ENCODE measurements around the gene PCBP3.

PCBP3 gene

GRCh38 chr21:45779226-45779625, 135.7 kb downstream of the PCBP3 start:
- Mint-ChIP-seq H3K4me1 (no peaks in the 10 kb centered on the region), H3K9me3 (peaks cover 7 to 18% of the 10 kb centered on the region in 2 donors), H3K27ac (no peak overlapping the region), H3K4me3 (no peak overlapping the region), H3K27me3 (peaks cover 15% of the 10 kb centered on the region)
- ATAC-seq (no peak), DNase-seq (no peak)

- Mint-ChIP-seq H3K27ac (no peak overlapping the region), H3K27me3 (peaks cover 15% of the 10 kb centered on the region), H3K9me3 (peaks cover 7 to 18% of the 10 kb centered on the region in 2 donors), H3K4me1 (no peaks in the 10 kb centered on the region), H3K4me3 (no peak overlapping the region)
- DNase-seq (no peak), ATAC-seq (no peak)
Measured at GRCh38 chr21:45780647-45781046, 137.1 kb downstream of the PCBP3 start.

DNA sequence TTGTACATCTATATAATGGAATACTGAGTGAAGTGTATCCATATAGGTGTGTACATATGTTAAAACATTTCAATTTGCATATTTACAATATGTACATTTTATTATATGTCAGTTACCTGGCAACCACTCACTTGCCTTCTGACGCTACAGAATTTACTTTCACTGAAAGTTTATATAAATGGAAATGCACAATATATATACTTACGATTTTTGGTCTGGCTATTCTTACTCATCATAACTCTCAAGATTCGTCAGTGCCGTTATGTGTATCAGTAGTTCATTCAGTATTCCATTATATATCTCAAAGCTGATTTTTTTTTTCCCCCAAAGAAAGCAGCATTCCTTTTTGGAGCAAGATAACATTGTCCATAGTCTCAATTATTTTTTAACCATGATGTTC, 138.2 kb downstream of the PCBP3 start:
- ATAC-seq (no peak), DNase-seq (no peak)
- H3K9me3 Mint-ChIP-seq: peaks cover 7 to 15% of the 10 kb centered on the region in 2 donors
- no peaks in the 10 kb centered on the region for H3K4me1 Mint-ChIP-seq
- H3K27ac Mint-ChIP-seq: no peak overlapping the region
- H3K27me3 Mint-ChIP-seq: peaks cover 11% of the 10 kb centered on the region
- no peak overlapping the region for H3K4me3 Mint-ChIP-seq

DNA sequence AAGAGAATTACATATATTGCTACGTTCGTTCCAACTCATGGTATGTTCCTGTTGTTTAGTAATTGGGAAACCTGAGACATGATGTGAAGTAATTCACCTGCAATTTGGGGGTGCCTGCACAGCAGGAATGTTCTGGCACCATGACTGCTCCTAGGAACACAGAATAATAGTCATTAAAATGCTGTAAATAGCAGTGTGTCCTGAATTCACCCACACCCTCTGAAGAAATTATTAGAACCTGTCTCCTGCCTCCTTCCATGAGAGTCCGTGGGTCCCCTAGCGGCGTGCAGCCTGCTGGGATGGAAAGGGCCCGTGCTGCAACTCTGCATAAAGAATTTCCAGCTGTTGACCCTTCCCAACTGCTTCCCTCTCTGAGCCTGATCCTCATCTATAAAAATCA, 143.1 kb downstream of the PCBP3 start:
- no peak for ATAC-seq
- Mint-ChIP-seq H3K4me1 (no peaks in the 10 kb centered on the region), H3K27me3 (no peaks in the 10 kb centered on the region), H3K9me3 (no peaks in the 10 kb centered on the region), H3K4me3 (no peak overlapping the region), H3K27ac (no peak overlapping the region)
- DNase-seq: no peak

- H3K9me3 Mint-ChIP-seq: no peaks in the 10 kb centered on the region
- no peak for DNase-seq
- no peak for ATAC-seq
- H3K4me1 Mint-ChIP-seq: no peaks in the 10 kb centered on the region
- no peak overlapping the region for H3K27ac Mint-ChIP-seq
- H3K27me3 Mint-ChIP-seq: no peaks in the 10 kb centered on the region
- no peak overlapping the region for H3K4me3 Mint-ChIP-seq
Measured at GRCh38 chr21:45787371-45787770, 143.8 kb downstream of the PCBP3 start.

DNA sequence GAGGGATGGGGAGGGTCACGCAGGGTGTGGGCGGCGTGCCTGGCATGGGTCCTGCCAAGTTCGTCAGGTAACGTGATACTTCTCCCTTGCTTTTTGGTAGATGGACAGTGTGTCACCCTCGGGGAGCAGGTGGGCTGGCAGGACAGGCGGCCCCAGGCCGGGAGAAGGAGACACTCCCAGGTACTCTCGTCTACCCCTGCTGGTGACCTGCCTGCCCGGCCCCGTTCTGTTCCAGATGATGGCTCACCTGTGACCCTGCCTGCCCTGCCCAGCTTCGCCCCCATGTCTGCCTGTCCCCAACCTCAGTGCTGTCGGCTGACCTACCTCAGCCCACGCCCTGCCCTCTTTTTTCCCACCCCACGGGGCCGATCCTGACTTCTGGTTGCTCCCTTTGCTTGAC, 144.7 kb downstream of the PCBP3 start:
- Mint-ChIP-seq H3K9me3 (no peaks in the 10 kb centered on the region), H3K4me1 (no peaks in the 10 kb centered on the region), H3K27ac (no peak overlapping the region), H3K4me3 (no peak overlapping the region), H3K27me3 (no peaks in the 10 kb centered on the region)
- DNase-seq (no peak), ATAC-seq (no peak)

- Mint-ChIP-seq H3K27ac (no peak overlapping the region), H3K4me1 (no peaks in the 10 kb centered on the region), H3K27me3 (no peaks in the 10 kb centered on the region), H3K9me3 (no peaks in the 10 kb centered on the region), H3K4me3 (no peak overlapping the region)
- DNase-seq: no peak
- ATAC-seq: no peak
Measured at GRCh38 chr21:45788637-45789506, 145.3 kb downstream of the PCBP3 start.

GRCh38 chr21:45790427-45790826, 146.9 kb downstream of the PCBP3 start:
- DNase-seq (no peak), ATAC-seq (no peak)
- Mint-ChIP-seq H3K9me3 (no peaks in the 10 kb centered on the region), H3K27me3 (no peaks in the 10 kb centered on the region), H3K4me1 (no peaks in the 10 kb centered on the region), H3K4me3 (no peak overlapping the region), H3K27ac (peak overlapping the region in 1 of 2 donors; percentile 78)

DNA sequence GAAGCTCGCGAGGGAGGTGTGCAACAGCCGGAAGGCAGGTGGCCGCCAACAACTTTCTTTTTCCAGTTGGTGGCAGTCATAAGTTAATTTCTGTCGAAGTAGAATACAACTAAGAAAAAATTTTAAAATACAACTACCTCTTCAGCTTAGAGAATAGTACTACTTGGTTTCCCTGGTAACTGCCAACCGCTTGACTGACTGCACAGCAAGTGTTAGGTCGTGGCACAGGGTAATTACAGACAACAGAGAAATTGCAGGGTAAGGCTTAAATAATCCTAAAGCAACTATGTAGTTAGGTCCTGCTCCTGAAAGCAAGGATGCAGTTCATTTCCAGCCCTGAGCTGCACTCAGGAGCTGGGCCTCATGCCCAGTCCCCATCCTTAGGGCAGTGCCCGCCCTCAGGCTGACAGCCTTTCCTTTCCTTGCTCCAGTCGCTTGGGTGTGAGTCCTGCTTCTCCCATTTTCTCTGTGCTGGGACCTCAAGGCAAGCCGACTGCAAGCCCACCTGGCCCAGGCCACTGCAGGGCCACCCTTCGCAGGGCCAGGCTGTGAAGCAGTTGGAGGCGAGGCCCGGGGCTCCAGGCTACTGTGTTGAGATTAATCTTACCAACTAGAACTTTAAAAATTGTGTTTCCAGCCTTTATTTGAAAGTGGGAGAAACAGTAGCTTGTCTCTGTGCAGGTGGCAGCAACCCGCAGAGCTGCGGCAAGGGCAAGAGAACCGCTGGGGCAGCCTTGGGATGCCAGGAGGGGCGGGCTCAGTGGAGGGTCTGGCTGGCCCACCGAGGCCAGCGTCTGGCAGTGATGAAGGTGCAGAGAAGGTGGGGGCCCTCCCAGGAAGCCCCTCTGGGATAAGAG, 148.3 kb downstream of the PCBP3 start:
- no peaks in the 10 kb centered on the region for H3K27me3 Mint-ChIP-seq
- peak overlapping the region in 1 of 2 donors; percentile 13 for H3K27ac Mint-ChIP-seq
- H3K4me1 Mint-ChIP-seq: no peaks in the 10 kb centered on the region
- DNase-seq: no peak
- no peaks in the 10 kb centered on the region for H3K9me3 Mint-ChIP-seq
- no peak overlapping the region for H3K4me3 Mint-ChIP-seq
- no peak for ATAC-seq

- Mint-ChIP-seq H3K4me3 (no peak overlapping the region), H3K9me3 (no peaks in the 10 kb centered on the region), H3K27ac (no peak overlapping the region), H3K27me3 (no peaks in the 10 kb centered on the region), H3K4me1 (no peaks in the 10 kb centered on the region)
- no peak for ATAC-seq
- DNase-seq: no peak
Measured at GRCh38 chr21:45792682-45793383, 149.3 kb downstream of the PCBP3 start.

- Mint-ChIP-seq H3K27ac (no peak overlapping the region), H3K9me3 (no peaks in the 10 kb centered on the region), H3K4me1 (no peaks in the 10 kb centered on the region), H3K4me3 (no peak overlapping the region), H3K27me3 (no peaks in the 10 kb centered on the region)
- no peak for DNase-seq
- ATAC-seq: no peak
Measured at GRCh38 chr21:45794027-45794426, 150.5 kb downstream of the PCBP3 start.

GRCh38 chr21:45796003-45796402, 152.5 kb downstream of the PCBP3 start:
- Mint-ChIP-seq H3K27me3 (no peaks in the 10 kb centered on the region), H3K4me1 (no peaks in the 10 kb centered on the region), H3K9me3 (no peaks in the 10 kb centered on the region), H3K27ac (no peak overlapping the region), H3K4me3 (no peak overlapping the region)
- DNase-seq (no peak), ATAC-seq (no peak)

- Mint-ChIP-seq H3K27ac (no peak overlapping the region), H3K27me3 (no peaks in the 10 kb centered on the region), H3K9me3 (no peaks in the 10 kb centered on the region), H3K4me3 (no peak overlapping the region), H3K4me1 (no peaks in the 10 kb centered on the region)
- no peak for DNase-seq
- no peak for ATAC-seq
Measured at GRCh38 chr21:45797338-45797737, 153.8 kb downstream of the PCBP3 start.

DNA sequence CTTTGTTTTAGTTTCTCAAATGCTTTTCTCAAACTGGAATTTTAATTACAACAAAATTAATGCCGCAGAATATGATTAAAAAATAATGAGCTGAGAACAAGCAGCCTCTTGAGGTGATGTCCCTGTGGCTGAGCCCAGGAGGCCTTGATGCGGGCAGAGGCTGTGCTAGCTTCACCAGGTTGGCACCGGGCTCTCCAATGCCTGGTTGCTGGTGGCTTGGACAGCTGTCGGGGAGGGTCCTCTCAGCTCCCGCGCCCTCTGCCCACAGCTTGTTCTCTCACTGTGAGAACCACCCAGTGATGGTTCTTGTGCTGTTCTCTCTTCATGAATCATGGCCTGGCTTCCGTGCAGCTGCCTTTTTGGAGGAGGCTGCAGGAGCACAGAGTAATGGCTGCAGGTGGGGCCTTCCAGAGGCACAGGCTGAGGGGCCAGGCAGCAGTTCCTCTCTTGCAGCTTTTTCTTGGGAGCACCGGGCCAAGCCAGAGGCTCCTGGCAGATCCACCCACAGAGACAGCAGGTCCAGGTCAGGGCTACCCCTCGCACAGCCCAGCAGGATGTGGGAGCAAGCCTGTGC, 156.3 kb downstream of the PCBP3 start:
- H3K27ac Mint-ChIP-seq: no peak overlapping the region
- H3K27me3 Mint-ChIP-seq: no peaks in the 10 kb centered on the region
- ATAC-seq (no peak), DNase-seq (no peak)
- H3K4me3 Mint-ChIP-seq: no peak overlapping the region
- no peaks in the 10 kb centered on the region for H3K9me3 Mint-ChIP-seq
- no peaks in the 10 kb centered on the region for H3K4me1 Mint-ChIP-seq

DNA sequence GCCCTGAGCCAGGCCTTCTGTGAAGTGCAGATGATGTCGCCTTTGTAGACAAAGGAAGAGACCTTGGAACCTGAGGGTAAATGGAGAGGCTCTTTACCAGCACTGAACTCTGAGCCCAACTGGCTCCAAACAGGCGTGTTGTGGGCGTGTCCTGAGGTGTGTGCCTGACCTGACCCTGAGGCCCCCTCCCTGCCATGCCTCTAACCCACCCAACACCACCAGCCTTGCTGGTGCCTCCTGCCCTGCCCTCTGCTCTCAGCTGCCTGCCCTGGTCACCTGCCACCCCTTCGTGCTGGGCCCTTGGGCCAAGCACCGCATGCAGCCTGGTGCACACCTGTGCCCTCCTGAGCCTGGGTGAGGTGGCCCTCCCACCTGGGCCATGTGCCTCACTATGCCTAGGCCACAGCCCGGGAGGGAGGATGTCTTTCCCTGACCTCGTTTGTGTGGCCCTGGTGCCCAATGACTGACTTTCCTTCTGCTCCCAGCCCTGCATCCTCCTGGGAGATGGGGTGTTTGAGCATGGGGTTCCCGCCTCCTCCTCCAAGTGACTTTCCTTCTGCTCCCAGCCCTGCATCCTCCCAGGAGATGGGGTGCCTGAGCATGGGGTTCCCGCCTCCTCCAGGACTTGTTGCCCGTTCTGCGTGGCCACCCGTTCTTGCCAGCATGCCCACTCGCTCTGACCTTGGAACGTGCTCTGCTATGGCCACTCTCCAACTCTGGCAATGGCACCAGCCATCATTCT, 157.0 kb downstream of the PCBP3 start:
- H3K9me3 Mint-ChIP-seq: no peaks in the 10 kb centered on the region
- no peak for ATAC-seq
- no peak overlapping the region for H3K4me3 Mint-ChIP-seq
- no peak for DNase-seq
- peak overlapping the region in 1 of 2 donors; percentile 32 for H3K27ac Mint-ChIP-seq
- no peaks in the 10 kb centered on the region for H3K4me1 Mint-ChIP-seq
- no peaks in the 10 kb centered on the region for H3K27me3 Mint-ChIP-seq

Measured in stimulated activated naive CD8-positive, alpha-beta T cell treated with anti-CD3 and anti-CD28 coated beads, Interleukin-15, amount 100 ng/mL, for 72 hours (primary cell).